Activated T-helper 2 cell treated with anti-CD3 and anti-CD28 coated beads, Interferon-gamma antibody, Interleukin-2, Interleukin-4, amounts not matched to agents 10 μg/mL and 5 μg/mL and 100 μg/mL, durations not matched to agents 14 hours and 24 hours and 36 hours (primary cell): ENCODE results near the gene GNG14. TPM values are rescaled to one million over a fixed set of nuclear protein-coding genes. Genes with fewer than 3 reads are reported as not detected.

Experiments
- total RNA-seq: library from RNA; stranded (reverse); gene quantifications from 2 replicates; pipeline ENCODE4 v1.2.3, GENCODE V29; 2022

Gene GNG14
- total RNA-seq, 1 donor from 2014 or later = not detected

Other genes with a start within 250 kb of the GNG14 start
- 4.3 and 4.5 TPM in 2 replicates for gene ZNF443, start 247.0 kb upstream of the GNG14 start, total RNA-seq
- gene ZNF709, start 203.2 kb upstream of the GNG14 start, total RNA-seq = 0.18 and 2.4 TPM in 2 replicates
- gene ZNF564, start 136.5 kb upstream of the GNG14 start, total RNA-seq = 7.4 and 7.6 TPM in 2 replicates
- 7.0 and 9.9 TPM in 2 replicates for gene ZNF490, start 77.2 kb upstream of the GNG14 start, total RNA-seq
- gene ZNF791, start 77.1 kb upstream of the GNG14 start, total RNA-seq = 21.8 and 22.5 TPM in 2 replicates
- gene MAN2B1, start 21.3 kb upstream of the GNG14 start, total RNA-seq = 133 and 147 TPM in 2 replicates
- gene WDR83, start 21.2 kb upstream of the GNG14 start, total RNA-seq = 23.1 and 23.7 TPM in 2 replicates
- 122 and 134 TPM in 2 replicates for gene DHPS, start 6.1 kb upstream of the GNG14 start, total RNA-seq
- 8.8 and 9.4 TPM in 2 replicates for gene FBXW9, start 8.6 kb downstream of the GNG14 start, total RNA-seq
- gene TNPO2, start 35.9 kb downstream of the GNG14 start, total RNA-seq = 109 and 112 TPM in 2 replicates
- 204 and 210 TPM in 2 replicates for gene TRIR, start 46.7 kb downstream of the GNG14 start, total RNA-seq
- gene GET3, start 49.5 kb downstream of the GNG14 start, total RNA-seq = 62.7 and 62.8 TPM in 2 replicates
- gene BEST2, start 63.8 kb downstream of the GNG14 start, total RNA-seq = 0.11 TPM in 1 of 2 replicates, not detected in the other
- 18.3 and 25.1 TPM in 2 replicates for gene HOOK2, start 87.6 kb downstream of the GNG14 start, total RNA-seq
- 333 and 351 TPM in 2 replicates for gene JUNB, start 103.5 kb downstream of the GNG14 start, total RNA-seq
- 274 and 279 TPM in 2 replicates for gene PRDX2, start 113.8 kb downstream of the GNG14 start, total RNA-seq
- gene THSD8, start 114.1 kb downstream of the GNG14 start, total RNA-seq = 28.6 and 29.8 TPM in 2 replicates
- gene RNASEH2A, start 118.6 kb downstream of the GNG14 start, total RNA-seq = 38.3 and 40.6 TPM in 2 replicates
- gene RTBDN, start 146.6 kb downstream of the GNG14 start, total RNA-seq = not detected in 2 replicates
- 5.2 and 6.5 TPM in 2 replicates for gene MAST1, start 150.5 kb downstream of the GNG14 start, total RNA-seq
- 21.9 and 25.6 TPM in 2 replicates for gene DNASE2, start 193.5 kb downstream of the GNG14 start, total RNA-seq
- gene KLF1, start 199.2 kb downstream of the GNG14 start, total RNA-seq = 0.62 and 0.97 TPM in 2 replicates
- 51.6 and 53.2 TPM in 2 replicates for gene GCDH, start 203.2 kb downstream of the GNG14 start, total RNA-seq
- gene SYCE2, start 231.3 kb downstream of the GNG14 start, total RNA-seq = 1.9 and 3.2 TPM in 2 replicates
- gene FARSA, start 245.7 kb downstream of the GNG14 start, total RNA-seq = 165 and 166 TPM in 2 replicates